Muscle layer of duodenum (tissue), 2 donors: ENCODE measurements around the gene GRIK4.

Source experiments
- H3K27ac ChIP-seq: one replicate; pipeline ENCODE4 v1.7.0; 2013; ENCODE audit warnings: mild to moderate bottlenecking, low read length
- H3K27me3 ChIP-seq: one replicate; pipeline ENCODE4 v1.7.0; 2013; ENCODE audit warnings: low read depth, mild to moderate bottlenecking, control low read depth, low read length
- H3K36me3 ChIP-seq, 2 donors: one replicate each; pipeline ENCODE4 v1.7.0; 2013; ENCODE audit warnings: low read length in 2 of 2, control low read depth in 1 of 2, mild to moderate bottlenecking in 1 of 2; ENCODE audit not compliant: insufficient read depth in 2 of 2, control insufficient read depth in 1 of 2
- H3K4me1 ChIP-seq, 2 donors: one replicate each; pipeline ENCODE4 v1.7.0; 2013; ENCODE audit warnings: low read length in 2 of 2, mild to moderate bottlenecking in 2 of 2, control low read depth in 1 of 2, moderate library complexity in 1 of 2; ENCODE audit not compliant: insufficient read depth in 2 of 2, control insufficient read depth in 1 of 2
- H3K4me3 ChIP-seq, 2 donors: one replicate each; pipeline ENCODE4 v1.7.0; 2013; ENCODE audit warnings: low read length in 2 of 2, low read depth in 1 of 2, mild to moderate bottlenecking in 1 of 2
- H3K9me3 ChIP-seq, 2 donors: one replicate each; pipeline ENCODE4 v1.7.0; 2013; ENCODE audit warnings: low read length in 2 of 2, control low read depth in 1 of 2, mild to moderate bottlenecking in 1 of 2; ENCODE audit not compliant: control insufficient read depth in 1 of 2
- donor health status: healthy.

Gene GRIK4

DNA sequence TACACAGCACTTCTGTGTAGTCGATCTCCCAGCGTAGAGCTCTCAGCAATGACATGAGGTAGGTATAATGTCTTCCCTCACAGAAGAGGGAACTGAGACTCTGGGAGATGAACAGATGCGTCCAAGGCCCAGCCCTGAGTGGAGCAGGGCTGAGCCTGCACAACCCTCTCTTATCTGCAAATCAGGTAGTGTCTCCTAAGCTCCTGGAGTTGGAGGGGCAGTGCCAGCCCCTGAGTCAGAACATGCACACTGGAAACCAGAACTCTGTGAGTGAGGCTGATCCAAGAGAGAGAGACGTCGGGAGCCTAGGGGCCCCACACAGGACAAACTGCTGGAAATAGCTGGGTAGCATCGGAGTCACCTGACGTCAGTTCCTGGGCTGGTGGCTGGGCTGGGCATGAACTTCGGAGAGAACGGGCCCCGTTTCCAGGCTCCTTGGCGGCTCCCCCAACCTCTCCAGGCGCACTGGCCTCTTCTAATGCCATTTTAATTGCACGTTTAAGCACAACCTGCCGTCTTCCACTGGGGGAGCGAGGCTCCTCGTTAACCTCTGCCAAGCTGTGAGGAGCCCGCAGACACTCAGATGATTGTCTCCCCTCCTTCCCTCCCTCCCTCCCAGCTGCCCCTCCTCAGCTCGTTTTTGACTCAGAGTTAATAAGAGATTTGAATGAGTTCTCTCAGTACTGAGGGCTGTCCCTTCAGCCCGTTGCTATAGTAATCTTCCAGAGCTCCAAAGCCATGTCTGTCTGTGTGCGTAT lies 321.1 kb downstream of the GRIK4 start:
- Histone ChIP-seq H3K36me3 (no peaks in the 10 kb centered on the region), H3K27me3 (no peaks in the 10 kb centered on the region), H3K4me1 (no peaks in the 10 kb centered on the region), H3K9me3 (no peaks in the 10 kb centered on the region), H3K4me3 (no peak overlapping the region), H3K27ac (no peak overlapping the region)

DNA sequence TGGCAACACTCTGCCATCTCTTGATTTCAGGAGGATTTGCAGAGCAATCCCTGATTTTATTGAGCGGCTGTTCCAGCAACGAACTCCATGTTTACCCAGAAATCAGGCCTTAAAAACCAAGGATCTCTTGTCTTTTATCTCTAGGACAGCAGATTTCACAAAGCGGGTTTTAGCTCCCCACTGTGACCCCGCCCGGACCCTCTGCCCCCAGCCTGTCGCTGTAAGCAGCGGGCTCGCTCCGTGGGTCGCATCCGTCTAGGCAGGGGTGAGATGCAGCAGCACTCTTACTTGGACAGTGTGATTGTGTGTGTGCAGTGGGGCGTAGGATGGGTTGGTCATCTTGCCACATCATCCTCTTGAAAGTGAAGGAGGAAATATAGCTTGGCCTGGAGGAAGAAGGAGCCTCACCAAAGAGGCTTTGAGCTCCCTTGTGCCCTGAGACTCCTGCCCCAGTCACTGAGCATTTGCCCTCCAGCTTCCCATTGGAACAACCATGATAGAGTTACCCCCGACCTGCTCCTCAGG lies 323.2 kb downstream of the GRIK4 start:
- Histone ChIP-seq H3K4me1 (no peaks in the 10 kb centered on the region), H3K4me3 (no peak overlapping the region), H3K27ac (no peak overlapping the region), H3K36me3 (no peaks in the 10 kb centered on the region), H3K27me3 (no peaks in the 10 kb centered on the region), H3K9me3 (no peaks in the 10 kb centered on the region)

DNA sequence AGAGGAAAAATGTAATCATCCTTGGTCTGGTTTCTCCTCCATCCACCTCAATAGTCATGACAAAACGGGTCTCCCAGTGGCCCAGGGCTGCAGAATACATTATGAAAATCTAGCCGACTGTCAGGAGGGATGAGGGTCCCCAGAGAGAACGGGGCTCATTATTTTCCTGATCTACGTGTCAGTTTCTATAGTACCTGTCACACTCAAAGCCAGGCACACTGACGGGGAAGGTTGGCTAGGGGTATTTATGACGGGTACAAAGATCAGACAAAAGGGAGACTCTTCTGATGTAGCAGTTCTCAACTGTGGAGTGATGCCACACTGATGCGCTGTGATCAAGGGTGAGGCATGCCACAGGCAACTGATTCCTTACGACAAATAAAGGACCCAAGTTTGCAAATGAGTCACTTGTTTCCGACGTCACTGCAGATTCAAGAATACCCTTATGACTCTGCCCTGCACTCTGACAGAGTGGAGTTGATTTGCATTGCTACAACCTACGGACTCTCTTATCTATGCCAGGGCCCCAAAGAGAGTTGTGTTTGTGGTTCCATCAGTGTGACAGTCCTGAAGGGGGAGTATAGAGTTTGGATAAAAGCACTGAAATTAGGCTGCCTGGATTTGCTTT lies 324.2 kb downstream of the GRIK4 start:
- no peaks in the 10 kb centered on the region for H3K36me3 ChIP-seq
- H3K4me1 ChIP-seq = no peaks in the 10 kb centered on the region
- H3K9me3 ChIP-seq = no peaks in the 10 kb centered on the region
- H3K27ac ChIP-seq = no peak overlapping the region
- H3K4me3 ChIP-seq = no peak overlapping the region
- no peaks in the 10 kb centered on the region for H3K27me3 ChIP-seq

- H3K27me3 ChIP-seq = no peaks in the 10 kb centered on the region
Measured at GRCh38 chr11:120837696-120838095, 326.1 kb downstream of the GRIK4 start.

DNA sequence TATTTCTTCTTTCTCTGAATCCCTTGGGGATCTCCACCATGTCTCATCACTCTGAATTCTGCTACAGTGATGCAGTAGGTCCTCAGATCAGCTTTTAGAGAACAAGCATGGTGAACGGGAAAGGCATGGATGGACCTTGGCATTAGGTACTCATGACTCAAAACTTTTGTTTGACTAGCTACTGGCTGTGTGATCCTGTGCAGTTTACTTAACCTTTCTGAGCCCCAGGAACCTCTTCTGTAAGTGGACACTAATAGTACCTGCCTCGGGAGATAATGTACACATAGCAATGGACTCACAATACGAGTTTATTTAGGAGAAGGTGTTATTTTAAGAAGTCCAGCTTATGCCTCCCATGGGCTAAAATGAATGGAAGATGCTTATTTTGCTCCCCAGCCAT lies 327.7 kb downstream of the GRIK4 start:
- Histone ChIP-seq H3K36me3 (no peaks in the 10 kb centered on the region), H3K4me3 (no peak overlapping the region), H3K27ac (no peak overlapping the region), H3K4me1 (no peaks in the 10 kb centered on the region), H3K9me3 (no peaks in the 10 kb centered on the region), H3K27me3 (no peaks in the 10 kb centered on the region)

More at GRCh38 chr11:120837696-120838095, 326.1 kb downstream of the GRIK4 start:
- no peaks in the 10 kb centered on the region for H3K4me1 ChIP-seq
- no peaks in the 10 kb centered on the region for H3K36me3 ChIP-seq
- H3K4me3 ChIP-seq = no peak overlapping the region
- H3K27ac ChIP-seq = no peak overlapping the region
- no peaks in the 10 kb centered on the region for H3K9me3 ChIP-seq

- Histone ChIP-seq H3K27me3 (no peaks in the 10 kb centered on the region), H3K4me1 (no peaks in the 10 kb centered on the region), H3K36me3 (no peaks in the 10 kb centered on the region), H3K4me3 (no peak overlapping the region), H3K9me3 (no peaks in the 10 kb centered on the region), H3K27ac (no peak overlapping the region)
Measured at GRCh38 chr11:120839846-120840402, 328.4 kb downstream of the GRIK4 start.

GRCh38 chr11:120840661-120841060 lies 329.1 kb downstream of the GRIK4 start:
- H3K27me3 ChIP-seq = no peaks in the 10 kb centered on the region

DNA sequence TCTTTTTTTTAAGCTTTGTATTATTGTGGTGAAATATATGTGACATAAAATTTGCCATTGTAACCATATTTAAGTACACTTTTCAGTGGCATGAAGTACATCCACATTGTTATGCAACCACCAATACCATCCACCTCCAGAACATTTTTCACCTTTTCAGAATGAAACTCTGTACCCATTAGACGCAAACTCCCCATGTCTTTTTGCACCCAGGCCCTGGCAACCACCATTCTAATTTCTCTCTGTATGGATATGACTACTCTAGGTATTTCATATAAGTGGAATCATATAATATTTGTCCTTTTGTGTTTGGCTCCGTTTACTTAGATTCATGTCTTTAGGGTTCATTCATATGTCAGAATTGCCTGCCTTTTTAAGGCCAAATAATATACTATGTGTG lies 329.5 kb downstream of the GRIK4 start:
- H3K27me3 ChIP-seq = no peaks in the 10 kb centered on the region
- no peaks in the 10 kb centered on the region for H3K9me3 ChIP-seq
- no peaks in the 10 kb centered on the region for H3K4me1 ChIP-seq
- no peaks in the 10 kb centered on the region for H3K36me3 ChIP-seq
- H3K27ac ChIP-seq = no peak overlapping the region
- H3K4me3 ChIP-seq = no peak overlapping the region

More at GRCh38 chr11:120840661-120841060, 329.1 kb downstream of the GRIK4 start:
- no peaks in the 10 kb centered on the region for H3K4me1 ChIP-seq
- H3K27ac ChIP-seq = no peak overlapping the region
- no peak overlapping the region for H3K4me3 ChIP-seq
- H3K9me3 ChIP-seq = no peaks in the 10 kb centered on the region
- no peaks in the 10 kb centered on the region for H3K36me3 ChIP-seq

DNA sequence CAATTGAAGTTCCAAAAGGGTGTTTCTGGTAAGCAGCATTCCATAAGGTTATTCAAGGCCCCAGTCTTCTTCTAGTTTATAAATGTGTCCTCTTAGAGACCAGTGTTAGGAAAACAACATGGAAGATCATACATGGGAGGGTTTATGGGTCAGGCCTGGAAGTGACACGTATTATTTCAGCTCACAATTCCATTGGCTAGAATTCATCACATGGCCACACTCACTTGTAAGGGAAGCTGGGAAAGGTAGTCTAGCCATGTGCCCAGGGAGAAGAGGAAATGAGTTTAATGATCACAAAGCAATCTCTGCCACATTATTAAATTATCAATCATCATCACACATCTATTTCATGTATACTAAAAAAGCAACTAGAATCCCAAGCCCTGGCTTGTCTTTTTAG lies 330.6 kb downstream of the GRIK4 start:
- Histone ChIP-seq H3K4me3 (no peak overlapping the region), H3K4me1 (no peaks in the 10 kb centered on the region), H3K27ac (no peak overlapping the region), H3K9me3 (no peaks in the 10 kb centered on the region), H3K27me3 (no peaks in the 10 kb centered on the region), H3K36me3 (no peaks in the 10 kb centered on the region)

DNA sequence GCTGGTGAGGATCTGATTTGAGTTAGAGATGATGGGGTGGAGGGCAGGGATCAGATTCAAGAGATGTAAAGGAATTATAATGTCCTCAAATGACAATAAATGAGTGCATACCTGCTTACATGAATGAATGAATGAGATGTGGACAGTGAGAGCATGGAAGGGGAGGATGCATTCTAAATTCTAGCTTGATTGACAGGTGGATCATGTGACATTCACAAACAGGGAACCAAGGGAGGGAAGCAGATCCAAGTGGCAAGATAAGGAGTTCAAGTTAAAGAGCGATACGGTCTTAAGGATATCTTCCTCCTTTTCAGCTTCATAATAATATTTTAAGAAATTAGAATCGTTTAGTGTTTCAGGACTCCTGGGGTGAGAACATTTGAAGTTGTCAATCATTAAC lies 341.9 kb downstream of the GRIK4 start:
- no peak overlapping the region for H3K4me3 ChIP-seq
- H3K4me1 ChIP-seq = no peaks in the 10 kb centered on the region
- no peaks in the 10 kb centered on the region for H3K36me3 ChIP-seq
- H3K27me3 ChIP-seq = no peaks in the 10 kb centered on the region
- no peak overlapping the region for H3K27ac ChIP-seq
- no peaks in the 10 kb centered on the region for H3K9me3 ChIP-seq

- no peaks in the 10 kb centered on the region for H3K27me3 ChIP-seq
- no peak overlapping the region for H3K27ac ChIP-seq
- no peaks in the 10 kb centered on the region for H3K4me1 ChIP-seq
- H3K36me3 ChIP-seq = no peaks in the 10 kb centered on the region
- H3K4me3 ChIP-seq = no peak overlapping the region
- no peaks in the 10 kb centered on the region for H3K9me3 ChIP-seq
Measured at GRCh38 chr11:120854988-120855387, 343.4 kb downstream of the GRIK4 start.
